ENCODE results near the gene EXOC8.

- peak; percentile 67 to 73 for TF ChIP-seq CTCF (IDR thresholded peaks at IDR 0.05)
- TF ChIP-seq POLR2AphosphoS5 (IDR thresholded peaks at IDR 0.05) = peak in 1 of 3 donors; percentile 69
- no peak for TF ChIP-seq POLR2A (IDR thresholded peaks at IDR 0.05)
Measured at GRCh38 chr1:231357831-231358354, 20.2 kb upstream of the EXOC8 start.

All from suprapubic skin (tissue), 4 donors.